ENCODE data around the gene OR5H14.
"Not testable (repeated sequence)": the region's sequence is repeated elsewhere in the genome, so short reads cannot be mapped to it uniquely, and the experiment has no call there.

OR5H14 gene

DNA sequence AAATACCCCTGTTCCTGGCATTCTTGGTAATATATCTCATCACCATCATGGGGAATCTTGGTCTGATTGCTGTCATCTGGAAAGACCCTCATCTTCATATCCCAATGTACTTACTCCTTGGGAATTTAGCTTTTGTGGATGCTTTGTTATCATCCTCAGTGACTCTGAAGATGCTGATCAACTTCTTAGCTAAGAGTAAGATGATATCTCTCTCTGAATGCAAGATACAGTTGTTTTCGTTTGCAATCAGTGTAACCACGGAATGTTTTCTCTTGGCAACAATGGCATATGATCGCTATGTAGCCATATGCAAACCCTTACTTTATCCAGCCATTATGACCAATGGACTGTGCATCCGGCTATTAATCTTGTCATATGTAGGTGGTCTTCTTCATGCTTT is 2.2 kb downstream of the OR5H14 start:
- H3K4me2 ChIP-seq (ENCODE audit: insufficient read depth, low read length, poor library complexity, severe bottlenecking); H3K27me3 ChIP-seq (ENCODE audit: control insufficient read depth in 3 of 3, insufficient read depth in 3 of 3, low read depth in 1 of 3, low read length in 3 of 3); H3K4me3 ChIP-seq (ENCODE audit: low read length in 2 of 2); H3K23ac ChIP-seq (ENCODE audit: low read depth, low read length, poor library complexity); H3K27ac ChIP-seq (replicated peaks; ENCODE audit: low read length); H3K4me1 ChIP-seq (ENCODE audit: control insufficient read depth in 2 of 2, insufficient read depth in 1 of 2, low read depth in 1 of 2, low read length in 2 of 2); H3K4ac ChIP-seq (ENCODE audit: low read length); H3K14ac ChIP-seq (ENCODE audit: low read length); H2AFZ ChIP-seq (ENCODE audit: low read length); H4K8ac ChIP-seq (ENCODE audit: low read depth, low read length); H2BK12ac ChIP-seq (ENCODE audit: low read length); H3K9me3 ChIP-seq (replicated peaks in 1 of 2; ENCODE audit: control insufficient read depth in 2 of 2, insufficient read depth in 1 of 2, low read depth in 1 of 2, low read length in 2 of 2); H3K36me3 ChIP-seq (replicated peaks in 1 of 2; ENCODE audit: control insufficient read depth in 2 of 2, insufficient read depth in 2 of 2, low read length in 2 of 2); H3K9ac ChIP-seq (ENCODE audit: low read depth, low read length, poor library complexity); DNase-seq (ENCODE audit: low spot score); H2BK5ac ChIP-seq (ENCODE audit: low read length); H2BK120ac ChIP-seq (ENCODE audit: low read depth, low read length); H2BK15ac ChIP-seq (ENCODE audit: low read length); H2AK5ac ChIP-seq (ENCODE audit: low read depth, low read length); H4K91ac ChIP-seq (ENCODE audit: low read depth, low read length, poor library complexity); H3K79me1 ChIP-seq (ENCODE audit: low read depth, low read length); H3K18ac ChIP-seq (ENCODE audit: low read length): not testable (repeated sequence)
- no CpG with 5 or more reads among the region's 4 CpGs for WGBS, 2 donors (ENCODE audit: extremely low coverage in 2 of 2, insufficient read length in 2 of 2, insufficient replicate concordance in 1 of 2)

DNA sequence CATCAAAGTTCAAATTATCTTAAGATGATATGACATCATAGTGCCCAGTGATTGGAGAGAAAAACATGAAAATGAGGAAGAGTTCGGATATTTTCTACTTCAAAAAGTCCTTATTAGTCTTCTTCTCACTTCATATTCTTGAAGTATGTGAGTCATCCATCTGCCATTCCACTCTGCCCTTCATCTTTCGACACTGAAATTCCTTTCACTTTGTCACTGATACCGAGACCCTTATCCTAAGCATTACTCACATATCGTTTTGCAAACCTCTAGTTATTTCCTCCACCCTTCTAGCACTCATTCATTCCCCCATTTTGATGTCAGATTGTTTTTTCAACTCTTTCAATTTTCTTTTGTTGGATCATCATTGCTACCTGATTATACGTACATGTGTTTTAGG is 4.0 kb downstream of the OR5H14 start:
- no peak overlapping the region for H3K27ac ChIP-seq (replicated peaks; ENCODE audit: low read length)
- H2BK5ac ChIP-seq (ENCODE audit: low read length): no peak overlapping the region
- no peak overlapping the region for H3K4ac ChIP-seq (ENCODE audit: low read length)
- no CpG with 5 or more reads among the region's 5 CpGs for WGBS, 2 donors (ENCODE audit: extremely low coverage in 2 of 2, insufficient read length in 2 of 2, insufficient replicate concordance in 1 of 2)
- no peak overlapping the region for H3K14ac ChIP-seq (ENCODE audit: low read length)
- H2AFZ ChIP-seq (ENCODE audit: low read length): no peak overlapping the region
- H3K18ac ChIP-seq (ENCODE audit: low read length): no peak overlapping the region
- H3K4me2 ChIP-seq (ENCODE audit: insufficient read depth, low read length, poor library complexity, severe bottlenecking): no peak overlapping the region
- H2AK5ac ChIP-seq (ENCODE audit: low read depth, low read length): no peak overlapping the region
- no peak overlapping the region for H2BK15ac ChIP-seq (ENCODE audit: low read length)
- H3K23ac ChIP-seq (ENCODE audit: low read depth, low read length, poor library complexity): no peak overlapping the region
- no peaks in the 10 kb centered on the region for H3K4me1 ChIP-seq (ENCODE audit: control insufficient read depth in 2 of 2, insufficient read depth in 1 of 2, low read depth in 1 of 2, low read length in 2 of 2)
- no peaks in the 10 kb centered on the region for H3K36me3 ChIP-seq (replicated peaks in 1 of 2; ENCODE audit: control insufficient read depth in 2 of 2, insufficient read depth in 2 of 2, low read length in 2 of 2)
- H4K8ac ChIP-seq (ENCODE audit: low read depth, low read length): no peak overlapping the region
- no peak overlapping the region for H4K91ac ChIP-seq (ENCODE audit: low read depth, low read length, poor library complexity)
- no peak overlapping the region for H3K9ac ChIP-seq (ENCODE audit: low read depth, low read length, poor library complexity)
- H3K79me1 ChIP-seq (ENCODE audit: low read depth, low read length): no peaks in the 10 kb centered on the region
- no peaks in the 10 kb centered on the region for H3K27me3 ChIP-seq (ENCODE audit: control insufficient read depth in 3 of 3, insufficient read depth in 3 of 3, low read depth in 1 of 3, low read length in 3 of 3)
- H2BK12ac ChIP-seq (ENCODE audit: low read length): no peak overlapping the region
- no peak overlapping the region for H3K4me3 ChIP-seq (ENCODE audit: low read length in 2 of 2)
- no peaks in the 10 kb centered on the region for H3K9me3 ChIP-seq (replicated peaks in 1 of 2; ENCODE audit: control insufficient read depth in 2 of 2, insufficient read depth in 1 of 2, low read depth in 1 of 2, low read length in 2 of 2)
- no peak overlapping the region for H2BK120ac ChIP-seq (ENCODE audit: low read depth, low read length)
- no peak for DNase-seq (ENCODE audit: low spot score)

DNA sequence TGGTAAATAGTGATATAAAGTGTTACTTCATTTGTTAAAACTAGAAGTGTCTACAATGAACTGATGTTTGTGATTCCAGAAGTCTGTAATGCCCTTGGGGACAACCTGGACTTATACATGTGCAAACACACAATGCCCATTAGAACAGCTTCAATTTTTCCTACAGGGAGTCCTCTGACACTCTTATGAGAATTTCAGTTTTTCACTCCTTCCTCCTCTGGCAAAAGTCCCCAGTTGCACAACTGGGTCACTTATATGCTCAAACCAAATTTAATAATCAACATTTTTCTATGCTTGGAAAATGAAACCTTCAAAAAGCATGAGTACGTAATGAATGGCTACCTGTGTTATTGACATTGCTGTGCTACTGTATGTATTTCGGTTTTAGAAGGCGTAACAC is 19.1 kb downstream of the OR5H14 start, which contains the start of gene OR5H15:
Gene OR5H15 (plus strand): TSS at position 301 of the 400 bp plus-strand sequence. CDS start 2,004 bp downstream, outside the sequence.
- Histone ChIP-seq H3K4me3 (ENCODE audit: low read length in 2 of 2) (no peak within 1 kb of the TSS), H2BK120ac (ENCODE audit: low read depth, low read length) (no peak within 1 kb of the TSS), H3K4me1 (ENCODE audit: control insufficient read depth in 2 of 2, insufficient read depth in 1 of 2, low read depth in 1 of 2, low read length in 2 of 2) (no peaks in the 10 kb centered on the region), H3K9me3 (replicated peaks in 1 of 2; ENCODE audit: control insufficient read depth in 2 of 2, insufficient read depth in 1 of 2, low read depth in 1 of 2, low read length in 2 of 2) (no peaks in the 10 kb centered on the region), H3K79me1 (ENCODE audit: low read depth, low read length) (no peaks in the 10 kb centered on the region), H3K27me3 (ENCODE audit: control insufficient read depth in 3 of 3, insufficient read depth in 3 of 3, low read depth in 1 of 3, low read length in 3 of 3) (no peaks in the 10 kb centered on the region), H3K14ac (ENCODE audit: low read length) (no peak within 1 kb of the TSS), H3K4ac (ENCODE audit: low read length) (no peak within 1 kb of the TSS), H4K8ac (ENCODE audit: low read depth, low read length) (no peak within 1 kb of the TSS), H2BK12ac (ENCODE audit: low read length) (no peak within 1 kb of the TSS), H3K9ac (ENCODE audit: low read depth, low read length, poor library complexity) (no peak within 1 kb of the TSS), H3K4me2 (ENCODE audit: insufficient read depth, low read length, poor library complexity, severe bottlenecking) (no peak within 1 kb of the TSS), H3K27ac (replicated peaks; ENCODE audit: low read length) (no peak within 1 kb of the TSS), H2AFZ (ENCODE audit: low read length) (no peak within 1 kb of the TSS), H2AK5ac (ENCODE audit: low read depth, low read length) (no peak within 1 kb of the TSS), H3K36me3 (replicated peaks in 1 of 2; ENCODE audit: control insufficient read depth in 2 of 2, insufficient read depth in 2 of 2, low read length in 2 of 2) (no peaks in the 10 kb centered on the region), H3K18ac (ENCODE audit: low read length) (no peak within 1 kb of the TSS), H3K23ac (ENCODE audit: low read depth, low read length, poor library complexity) (no peak within 1 kb of the TSS), H4K91ac (ENCODE audit: low read depth, low read length, poor library complexity) (no peak within 1 kb of the TSS), H2BK5ac (ENCODE audit: low read length) (no peak within 1 kb of the TSS), H2BK15ac (ENCODE audit: low read length) (no peak within 1 kb of the TSS)
- WGBS, 2 donors (ENCODE audit: extremely low coverage in 2 of 2, insufficient read length in 2 of 2, insufficient replicate concordance in 1 of 2): no CpG with 5 or more reads among the region's 3 CpGs
- DNase-seq (ENCODE audit: low spot score): no peak

DNA sequence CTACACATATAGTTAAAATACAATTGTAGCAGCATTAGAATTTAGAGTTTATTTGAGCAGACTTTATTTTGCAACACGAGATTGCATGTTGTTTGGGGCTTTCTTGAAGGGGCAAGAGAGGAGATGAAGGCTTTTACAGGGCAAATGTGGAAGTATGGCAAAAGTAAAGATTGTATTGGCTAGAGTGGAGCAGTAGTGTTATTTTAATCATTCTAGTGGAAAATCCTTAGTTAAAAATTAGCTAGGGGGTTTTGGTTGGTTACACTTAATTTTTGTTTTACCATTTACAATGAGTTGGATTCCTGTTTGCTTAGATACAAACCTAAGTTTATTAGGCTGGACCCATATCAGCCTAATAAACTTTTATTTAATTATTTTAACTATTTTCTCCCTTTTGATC is 23.8 kb downstream of the OR5H14 start:
- DNase-seq (ENCODE audit: low spot score): no peak
- no peak overlapping the region for H2AK5ac ChIP-seq (ENCODE audit: low read depth, low read length)
- H3K14ac ChIP-seq (ENCODE audit: low read length): no peak overlapping the region
- H3K9ac ChIP-seq (ENCODE audit: low read depth, low read length, poor library complexity): no peak overlapping the region
- no peak overlapping the region for H2BK5ac ChIP-seq (ENCODE audit: low read length)
- whole genome bisulfite sequencing, 2 donors (ENCODE audit: extremely low coverage in 2 of 2, insufficient read length in 2 of 2, insufficient replicate concordance in 1 of 2): no CpG with 5 or more reads among the region's 1 CpG
- H3K23ac ChIP-seq (ENCODE audit: low read depth, low read length, poor library complexity): no peak overlapping the region
- no peak overlapping the region for H3K4ac ChIP-seq (ENCODE audit: low read length)
- no peak overlapping the region for H3K27ac ChIP-seq (replicated peaks; ENCODE audit: low read length)
- no peaks in the 10 kb centered on the region for H3K4me1 ChIP-seq (ENCODE audit: control insufficient read depth in 2 of 2, insufficient read depth in 1 of 2, low read depth in 1 of 2, low read length in 2 of 2)
- H3K4me3 ChIP-seq (ENCODE audit: low read length in 2 of 2): no peak overlapping the region
- no peak overlapping the region for H3K18ac ChIP-seq (ENCODE audit: low read length)
- no peak overlapping the region for H3K4me2 ChIP-seq (ENCODE audit: insufficient read depth, low read length, poor library complexity, severe bottlenecking)
- no peak overlapping the region for H2BK15ac ChIP-seq (ENCODE audit: low read length)
- H3K9me3 ChIP-seq (replicated peaks in 1 of 2; ENCODE audit: control insufficient read depth in 2 of 2, insufficient read depth in 1 of 2, low read depth in 1 of 2, low read length in 2 of 2): no peaks in the 10 kb centered on the region
- H2BK12ac ChIP-seq (ENCODE audit: low read length): no peak overlapping the region
- no peak overlapping the region for H4K8ac ChIP-seq (ENCODE audit: low read depth, low read length)
- H3K36me3 ChIP-seq (replicated peaks in 1 of 2; ENCODE audit: control insufficient read depth in 2 of 2, insufficient read depth in 2 of 2, low read length in 2 of 2): no peaks in the 10 kb centered on the region
- no peak overlapping the region for H2BK120ac ChIP-seq (ENCODE audit: low read depth, low read length)
- H4K91ac ChIP-seq (ENCODE audit: low read depth, low read length, poor library complexity): no peak overlapping the region
- no peaks in the 10 kb centered on the region for H3K79me1 ChIP-seq (ENCODE audit: low read depth, low read length)
- H3K27me3 ChIP-seq (ENCODE audit: control insufficient read depth in 3 of 3, insufficient read depth in 3 of 3, low read depth in 1 of 3, low read length in 3 of 3): no peaks in the 10 kb centered on the region
- H2AFZ ChIP-seq (ENCODE audit: low read length): no peak overlapping the region

Data from neuronal stem cell (in vitro differentiated cells).